GM12801 (cell line): ENCODE results near the gene RERE.

Experiments used
- TF ChIP-seq, protein P1 (sequence below): IDR thresholded peaks from one replicate; pipeline ENCODE4 v1.5.1; 2011; ENCODE audit warnings: control low read depth; ENCODE audit not compliant: insufficient read length; ENCODE audit errors: extremely low read depth

The RERE gene

DNA sequence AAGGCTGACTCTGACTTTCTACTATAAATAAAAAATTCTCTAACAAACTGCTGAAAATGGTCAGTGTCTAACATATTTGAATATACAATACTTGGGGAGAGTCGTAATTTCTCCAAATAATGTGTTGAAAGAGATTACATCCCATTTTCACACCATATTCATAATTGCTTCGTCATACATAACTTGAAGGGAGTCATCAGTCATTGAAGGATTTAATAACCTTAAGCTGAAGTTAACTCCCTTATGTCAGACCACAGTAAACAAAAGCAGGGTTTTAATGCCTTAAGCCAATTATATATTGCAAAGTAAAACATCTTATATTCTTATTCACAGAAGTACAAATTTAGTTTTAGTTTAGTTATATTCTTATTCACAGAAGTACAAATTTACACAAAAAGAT lies 129.9 kb downstream of the RERE start:
- TF ChIP-seq, protein P1, sequence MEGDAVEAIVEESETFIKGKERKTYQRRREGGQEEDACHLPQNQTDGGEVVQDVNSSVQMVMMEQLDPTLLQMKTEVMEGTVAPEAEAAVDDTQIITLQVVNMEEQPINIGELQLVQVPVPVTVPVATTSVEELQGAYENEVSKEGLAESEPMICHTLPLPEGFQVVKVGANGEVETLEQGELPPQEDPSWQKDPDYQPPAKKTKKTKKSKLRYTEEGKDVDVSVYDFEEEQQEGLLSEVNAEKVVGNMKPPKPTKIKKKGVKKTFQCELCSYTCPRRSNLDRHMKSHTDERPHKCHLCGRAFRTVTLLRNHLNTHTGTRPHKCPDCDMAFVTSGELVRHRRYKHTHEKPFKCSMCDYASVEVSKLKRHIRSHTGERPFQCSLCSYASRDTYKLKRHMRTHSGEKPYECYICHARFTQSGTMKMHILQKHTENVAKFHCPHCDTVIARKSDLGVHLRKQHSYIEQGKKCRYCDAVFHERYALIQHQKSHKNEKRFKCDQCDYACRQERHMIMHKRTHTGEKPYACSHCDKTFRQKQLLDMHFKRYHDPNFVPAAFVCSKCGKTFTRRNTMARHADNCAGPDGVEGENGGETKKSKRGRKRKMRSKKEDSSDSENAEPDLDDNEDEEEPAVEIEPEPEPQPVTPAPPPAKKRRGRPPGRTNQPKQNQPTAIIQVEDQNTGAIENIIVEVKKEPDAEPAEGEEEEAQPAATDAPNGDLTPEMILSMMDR = no peak

DNA sequence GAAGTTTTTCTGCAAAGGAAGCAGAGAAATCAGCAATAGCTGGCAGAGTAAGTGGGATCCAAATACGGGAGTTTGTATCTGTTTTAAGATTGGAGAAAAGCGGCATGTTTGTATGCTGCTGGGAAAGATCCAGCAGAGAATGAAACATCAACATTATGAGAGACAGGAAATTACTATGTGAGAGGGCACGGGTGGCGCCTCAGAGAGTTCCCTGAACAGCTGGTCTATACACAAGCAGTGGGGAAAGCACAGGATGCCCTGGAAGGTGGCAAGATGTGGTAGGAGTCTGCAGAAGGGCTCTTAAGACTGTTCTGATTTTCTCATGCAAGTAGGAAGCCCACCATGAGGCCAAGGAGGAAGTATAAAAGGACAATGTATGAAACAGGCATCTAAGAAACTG lies 130.4 kb downstream of the RERE start:
- TF ChIP-seq, protein P1 = no peak

DNA sequence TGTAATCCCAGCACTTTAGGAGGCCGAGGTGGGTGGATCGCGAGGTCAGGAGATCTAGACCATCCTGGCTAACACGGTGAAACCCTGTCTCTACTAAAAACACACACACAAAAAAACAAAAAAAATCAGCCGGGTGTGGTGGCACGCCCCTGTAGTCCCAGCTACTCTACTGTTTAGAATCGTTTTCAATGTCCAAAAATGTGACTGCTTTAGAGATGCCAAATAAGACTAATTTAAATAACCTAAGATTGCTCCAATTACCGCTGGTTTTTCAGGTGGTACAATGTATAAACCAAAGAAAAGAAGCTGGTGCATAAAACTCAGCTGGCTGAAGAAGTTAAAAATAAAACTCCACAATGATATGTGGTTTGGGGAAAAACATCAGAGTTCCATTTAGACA lies 132.0 kb downstream of the RERE start:
- TF ChIP-seq, protein P1 = no peak

DNA sequence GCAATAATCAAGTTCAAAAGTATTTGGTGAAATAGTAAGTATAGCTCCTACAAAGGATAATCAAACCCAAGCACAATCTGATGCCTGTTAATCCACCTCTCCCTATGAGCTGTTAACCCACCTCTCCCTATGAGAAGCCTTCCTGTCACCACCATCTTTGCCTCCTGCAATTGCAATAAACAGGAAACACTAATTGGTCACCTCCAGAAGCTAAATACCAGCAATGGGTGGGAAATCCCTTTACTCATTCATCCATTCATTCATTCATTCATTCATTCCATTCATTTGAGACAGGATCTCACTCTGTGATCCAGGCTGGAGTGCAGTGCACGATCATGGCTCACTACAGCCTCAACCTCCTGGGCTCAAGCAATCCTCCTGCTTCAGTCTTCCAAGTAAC lies 132.8 kb downstream of the RERE start:
- TF ChIP-seq, protein P1 = no peak

DNA sequence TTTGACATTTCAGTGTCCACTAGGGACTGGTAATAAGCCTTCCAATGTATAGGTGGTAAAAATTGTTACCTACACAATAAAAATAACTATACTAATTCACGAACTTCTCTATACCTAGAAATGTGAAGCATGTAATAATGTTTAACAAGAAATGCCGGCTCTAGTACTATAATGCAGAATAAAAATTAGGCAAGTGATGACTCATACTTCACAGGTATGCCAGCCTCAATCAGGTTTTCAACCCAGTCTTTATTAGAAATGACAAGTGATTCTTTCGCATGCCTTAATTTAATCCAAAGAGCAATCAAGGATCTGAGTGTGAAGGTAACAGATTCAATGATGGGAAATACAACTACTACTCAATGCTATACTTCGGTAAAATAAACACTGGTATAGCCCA lies 134.9 kb downstream of the RERE start:
- TF ChIP-seq, protein P1 = no peak

DNA sequence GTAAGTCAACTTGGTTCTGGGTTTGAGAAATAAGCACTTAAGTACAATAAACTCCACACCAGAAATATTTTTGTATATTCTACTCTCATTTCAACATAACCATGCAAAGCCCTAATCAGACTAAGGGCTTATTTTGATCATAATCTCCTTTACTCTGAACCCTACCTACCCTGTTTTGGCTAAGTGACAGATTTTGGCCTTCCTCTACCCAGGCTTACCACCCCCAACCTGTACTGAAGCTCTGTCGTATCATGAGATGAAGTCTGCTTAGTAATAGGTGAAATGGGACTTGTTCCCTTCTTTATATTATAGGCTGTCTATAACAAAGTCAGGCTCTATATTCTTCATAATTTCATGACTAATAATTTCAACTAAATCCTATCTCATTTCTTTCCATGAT lies 135.5 kb downstream of the RERE start:
- TF ChIP-seq, protein P1 = no peak

DNA sequence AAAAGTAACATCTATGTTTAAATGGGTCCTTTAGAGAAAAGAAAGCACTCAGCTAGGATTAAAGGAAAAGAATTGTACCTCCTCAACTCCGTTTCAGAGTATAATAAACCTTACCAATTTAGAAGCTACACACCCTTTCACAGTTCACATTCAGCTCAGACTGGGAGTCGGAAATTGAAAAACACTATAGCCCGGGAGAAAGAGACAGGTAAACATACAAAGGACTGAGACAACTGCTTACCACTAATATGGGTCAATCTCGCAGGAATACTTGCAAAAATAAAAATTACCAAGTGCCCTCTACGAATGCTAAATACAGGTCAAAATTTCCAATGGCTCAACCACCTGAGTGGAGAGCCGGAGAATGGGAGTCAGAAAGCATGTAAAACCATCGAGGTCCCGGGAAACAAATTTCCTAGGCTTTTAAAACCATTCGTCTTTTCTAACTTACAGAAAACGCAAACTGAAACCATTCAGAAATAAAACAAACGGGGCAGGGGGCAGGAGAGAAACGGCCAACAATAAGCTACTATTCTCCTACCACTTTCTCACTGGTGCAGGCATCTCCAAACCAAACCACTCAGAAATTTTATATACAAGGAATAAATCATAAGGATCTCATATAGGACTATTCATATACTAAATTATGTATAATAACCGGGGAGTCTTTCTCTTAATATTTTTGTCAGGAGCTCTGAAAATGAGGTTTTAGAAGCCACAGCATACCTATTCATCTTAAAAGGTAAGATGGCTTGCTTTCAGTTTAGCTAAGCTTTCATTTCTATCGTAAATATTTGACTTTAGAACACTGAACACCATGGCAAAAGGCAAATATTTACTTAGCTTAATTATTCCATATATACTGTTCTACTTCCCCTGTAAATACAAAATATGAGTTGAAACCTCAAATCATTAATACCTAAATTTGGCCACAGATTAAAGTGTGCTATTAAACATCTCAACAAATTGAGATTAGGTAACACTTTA lies 136.5 kb downstream of the RERE start:
- TF ChIP-seq, protein P1 = no peak
